HG02588 (cell line): ENCODE measurements around the gene VMAC.

ENCODE experiments used
- ATAC-seq: cut with Tn5 transposase; IDR thresholded peaks from one replicate; pipeline ENCODE4 v1.9.1; 2021; ENCODE audit warnings: mild to moderate bottlenecking, moderate library complexity; ENCODE audit not compliant: unreplicated experiment

The VMAC gene

GRCh38 chr19:5927441-5927821, 22.8 kb downstream of the VMAC start:
- ATAC-seq = no peak

- no peak for ATAC-seq
Observed at GRCh38 chr19:5929179-5929578, 24.5 kb downstream of the VMAC start.

GRCh38 chr19:5929625-5930024, 25.0 kb downstream of the VMAC start:
- no peak for ATAC-seq

GRCh38 chr19:5931251-5931650, 26.6 kb downstream of the VMAC start:
- ATAC-seq = no peak

- ATAC-seq = no peak
Observed at GRCh38 chr19:5932146-5932545, 27.5 kb downstream of the VMAC start.

GRCh38 chr19:5932609-5933262, 28.1 kb downstream of the VMAC start:
- no peak for ATAC-seq

- no peak for ATAC-seq
Observed at GRCh38 chr19:5933391-5934068, 28.9 kb downstream of the VMAC start.

- ATAC-seq = no peak
Observed at GRCh38 chr19:5934069-5934401, 29.4 kb downstream of the VMAC start.

GRCh38 chr19:5934774-5935472, 30.3 kb downstream of the VMAC start:
- ATAC-seq = no peak

GRCh38 chr19:5935473-5936291, 31.0 kb downstream of the VMAC start:
- no peak for ATAC-seq

- no peak for ATAC-seq
Observed at GRCh38 chr19:5936292-5936592, 31.6 kb downstream of the VMAC start.

- ATAC-seq = no peak
Observed at GRCh38 chr19:5937550-5937949, 32.9 kb downstream of the VMAC start.

GRCh38 chr19:5940260-5941208, 35.9 kb downstream of the VMAC start:
- no peak for ATAC-seq

- ATAC-seq = no peak
Observed at GRCh38 chr19:5941673-5942072, 37.0 kb downstream of the VMAC start.

GRCh38 chr19:5943045-5943444, 38.4 kb downstream of the VMAC start:
- no peak for ATAC-seq

GRCh38 chr19:5943623-5944022, 39.0 kb downstream of the VMAC start:
- no peak for ATAC-seq

- no peak for ATAC-seq
Observed at GRCh38 chr19:5947435-5947834, 42.8 kb downstream of the VMAC start.

GRCh38 chr19:5948752-5949564, 44.3 kb downstream of the VMAC start:
- ATAC-seq = no peak

- no peak for ATAC-seq
Observed at GRCh38 chr19:5949792-5950305, 45.2 kb downstream of the VMAC start.
